Activated CD8-positive, alpha-beta T cell treated with anti-CD3 and anti-CD28 coated beads, Interleukin-2, amount 10 ng/mL, durations not matched to agents 7 days and 5 days (primary cell): ENCODE measurements around the gene GID4. TPM values are rescaled to one million over a fixed set of nuclear protein-coding genes. Genes with fewer than 3 reads are reported as not detected.

Experiments used
- total RNA-seq, 2 experiments: library from RNA; stranded (reverse); gene quantifications; one replicate each; pipeline ENCODE4 v1.2.3, GENCODE V29; 2021

The GID4 gene
- total RNA-seq, 2 experiments from 2014 or later: 8.3 to 8.9 TPM

Other genes with a start within 250 kb of the GID4 start
- gene SREBF1, start 202.4 kb upstream of the GID4 start, total RNA-seq: 100 to 1,000 TPM; 212 to 254 TPM
- gene TOM1L2, start 67.0 kb upstream of the GID4 start, total RNA-seq: 10 to 100 TPM; 22.1 to 25.0 TPM
- under 1 TPM; 0.70 to 0.95 TPM for gene DRC3, start 66.5 kb upstream of the GID4 start, total RNA-seq
- gene ATPAF2, start 240 bp upstream of the GID4 start, total RNA-seq: 10 to 100 TPM; 23.9 to 27.0 TPM
- 10 to 100 TPM; 48.1 to 53.5 TPM for gene DRG2, start 48.5 kb downstream of the GID4 start, total RNA-seq
- under 1 TPM; 0.34 TPM for gene MYO15A, start 69.3 kb downstream of the GID4 start, total RNA-seq
- 100 to 1,000 TPM; 117 to 121 TPM for gene ALKBH5, start 144.4 kb downstream of the GID4 start, total RNA-seq
- gene LLGL1, start 186.2 kb downstream of the GID4 start, total RNA-seq: 10 to 100 TPM; 27.1 to 27.3 TPM
- 100 to 1,000 TPM; 338 to 364 TPM for gene FLII, start 219.3 kb downstream of the GID4 start, total RNA-seq
- gene MIEF2, start 221.3 kb downstream of the GID4 start, total RNA-seq: 10 to 100 TPM in 1 of 2 experiments, 1 to 10 TPM in 1; 9.0 to 11.1 TPM